Chondrocyte (in vitro differentiated cells): ENCODE results near the gene HSF5. TPM values are rescaled to one million over a fixed set of nuclear protein-coding genes. Genes with fewer than 3 reads are reported as not detected.

Experiments
- DNase-seq: peaks from one replicate; pipeline ENCODE4 v3.0.0; 2021; ENCODE audit warnings: mixed read lengths, low spot score
- H3K27ac Mint-ChIP-seq: one replicate; pipeline ENCODE4 v1.8.0; 2021; ENCODE audit warnings: mild to moderate bottlenecking, moderate library complexity, mixed read lengths; ENCODE audit not compliant: unreplicated experiment
- H3K27me3 Mint-ChIP-seq: 2 replicates; pipeline ENCODE4 v1.8.0; 2021; ENCODE audit warnings: low read depth, mixed read lengths
- H3K36me3 Mint-ChIP-seq: 2 replicates; pipeline ENCODE4 v1.8.0; 2021; ENCODE audit warnings: low read depth, mixed read lengths
- H3K4me1 Mint-ChIP-seq: 2 replicates; pipeline ENCODE4 v1.8.0; 2021; ENCODE audit warnings: low read depth, mild to moderate bottlenecking, mixed read lengths
- H3K4me3 Mint-ChIP-seq: one replicate; pipeline ENCODE4 v1.8.0; 2021; ENCODE audit warnings: mild to moderate bottlenecking, moderate library complexity, mixed read lengths; ENCODE audit not compliant: unreplicated experiment
- H3K9me3 Mint-ChIP-seq: 2 replicates; pipeline ENCODE4 v1.8.0; 2021; ENCODE audit warnings: low read depth, mixed read lengths
- CTCF ChIP-seq: fragments of 200-600 bp; sonication (generic); IDR thresholded peaks from 2 replicates; pipeline ENCODE4 v1.5.0; 2021; ENCODE audit warnings: antibody characterized with exemption, mild to moderate bottlenecking, moderate library complexity
- long read RNA-seq: library from polyadenylated mRNA; stranded (forward); transcript quantifications from one replicate; pipeline ENCODE4 v2.0.0, GENCODE V29; 2021
- total RNA-seq: library from RNA; stranded (reverse); gene quantifications from 3 replicates; pipeline ENCODE4 v1.2.1, GENCODE V29; 2021

Gene HSF5
- total RNA-seq: 0.08 to 0.10 TPM in 2 of 3 replicates, not detected in the other
- long read RNA-seq: 0 reads

- Mint-ChIP-seq H3K27ac (no peak within 1 kb of the TSS), H3K27me3 (no peaks in the 10 kb centered on the region), H3K9me3 (no peaks in the 10 kb centered on the region), H3K4me3 (no peak within 1 kb of the TSS), H3K36me3 (peaks cover 24% of the 10 kb centered on the region), H3K4me1 (no peaks in the 10 kb centered on the region)
- DNase-seq: no peak
- TF ChIP-seq CTCF: no peak
Measured at GRCh38 chr17:58487589-58488427, at the start of gene HSF5. Gene HSF5 (minus strand): TSS chr17:58488408. CDS start chr17:58488274, 134 bp downstream.

DNA sequence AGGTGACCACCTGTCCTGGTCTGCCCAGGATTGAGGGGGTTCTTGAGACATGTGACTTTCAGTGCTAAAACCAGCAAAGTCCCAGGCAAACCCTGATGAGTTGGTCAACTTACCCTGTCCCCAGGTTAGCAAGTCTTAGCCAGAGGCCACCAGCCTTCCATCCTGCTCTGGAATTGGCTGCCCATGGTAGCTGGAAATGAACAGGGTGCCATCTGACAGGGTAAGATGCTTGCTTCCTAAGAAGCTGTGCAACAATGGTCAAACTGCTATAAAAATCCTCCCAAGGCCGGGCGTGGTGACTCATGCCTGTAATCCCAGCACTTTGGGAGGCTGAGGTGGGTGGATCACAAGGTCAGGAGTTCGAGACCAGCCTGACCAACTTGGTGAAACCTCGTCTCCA is 49.1 kb upstream of the HSF5 start:
- no peak for TF ChIP-seq CTCF
- DNase-seq: no peak
- Mint-ChIP-seq H3K36me3 (no peaks in the 10 kb centered on the region), H3K27me3 (peaks cover 6% of the 10 kb centered on the region), H3K4me3 (no peak overlapping the region), H3K27ac (no peak overlapping the region), H3K9me3 (no peaks in the 10 kb centered on the region), H3K4me1 (peaks cover 19% of the 10 kb centered on the region)

- Mint-ChIP-seq H3K36me3 (no peaks in the 10 kb centered on the region), H3K4me3 (no peak overlapping the region), H3K27ac (no peak overlapping the region), H3K27me3 (peaks cover 1% of the 10 kb centered on the region), H3K4me1 (peaks cover 20% of the 10 kb centered on the region), H3K9me3 (no peaks in the 10 kb centered on the region)
- no peak for TF ChIP-seq CTCF
- DNase-seq: no peak
Measured at GRCh38 chr17:58536542-58536941, 48.3 kb upstream of the HSF5 start.

DNA sequence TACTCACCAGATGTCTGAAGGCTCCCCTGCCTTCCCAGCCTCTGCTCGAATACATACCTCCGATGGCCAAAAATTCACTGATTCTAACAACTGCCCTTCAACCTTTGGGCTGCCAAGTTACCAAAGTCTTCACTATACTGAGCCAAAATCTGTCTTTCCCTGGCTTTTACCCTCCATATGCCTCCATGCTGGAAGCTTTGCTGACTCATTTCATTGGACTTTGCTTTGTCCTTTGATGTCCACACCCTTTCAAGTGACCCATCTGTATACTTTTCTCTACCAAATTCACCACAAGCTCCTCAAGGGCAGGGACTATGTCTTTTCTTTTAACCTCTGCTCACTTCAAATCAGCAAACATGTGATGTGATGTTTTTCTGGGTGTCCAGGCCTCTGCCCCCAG is 47.2 kb upstream of the HSF5 start:
- Mint-ChIP-seq H3K27ac (no peak overlapping the region), H3K27me3 (peaks cover 1% of the 10 kb centered on the region), H3K4me1 (peaks cover 27% of the 10 kb centered on the region), H3K36me3 (no peaks in the 10 kb centered on the region), H3K9me3 (no peaks in the 10 kb centered on the region), H3K4me3 (no peak overlapping the region)
- TF ChIP-seq CTCF: no peak
- DNase-seq: no peak

GRCh38 chr17:58534901-58535421 is 46.8 kb upstream of the HSF5 start:
- Mint-ChIP-seq H3K27me3 (peaks cover 1% of the 10 kb centered on the region), H3K27ac (no peak overlapping the region), H3K4me3 (no peak overlapping the region), H3K4me1 (peaks cover 31% of the 10 kb centered on the region), H3K9me3 (no peaks in the 10 kb centered on the region), H3K36me3 (no peaks in the 10 kb centered on the region)
- DNase-seq: no peak
- no peak for TF ChIP-seq CTCF
